ENCODE data around the gene SWI5. TPM values are rescaled to one million over a fixed set of nuclear protein-coding genes. Genes with fewer than 3 reads are reported as not detected.
"Not testable (repeated sequence)": the region's sequence is repeated elsewhere in the genome, so short reads cannot be mapped to it uniquely, and the experiment has no call there.

The SWI5 gene
- 10 to 100 TPM; 18.0 to 35.7 (median 23.4) TPM for total RNA-seq
- polyA plus RNA-seq: 10 to 100 TPM; 23.4 to 27.3 (median 24.1) TPM

- peak; percentile 100 for DNase-seq
- Histone ChIP-seq H3K9me3 (no peaks in the 10 kb centered on the region), H3K27ac (peak within 1 kb of the TSS; percentile 88 to 90 (median 90)), H3K4me1 (peaks cover 0 to 36% (median 24%) of the 10 kb centered on the region in 4 donors), H3K27me3 (no peaks in the 10 kb centered on the region), H3K36me3 (peaks cover 0 to 29% (median 10%) of the 10 kb centered on the region in 4 donors), H3K4me3 (peak within 1 kb of the TSS; percentile 75 to 93 (median 78))
- 0 to 1% methylated on average over 38 of the region's 38 CpGs for WGBS, 2 donors
- intact Hi-C loops (cut with DNase I): loop anchor here (5.0 kb wide), 2 partner anchors 46 to 84 kb away; partner anchors contain the start of genes CIZ1, COQ4 and TRUB2
- peak; percentile 95 to 97 (median 96) for TF ChIP-seq POLR2AphosphoS5 (IDR thresholded peaks at IDR 0.05)
- TF ChIP-seq POLR2A (IDR thresholded peaks at IDR 0.05): peak; percentile 89 to 97
- peak in 1 of 4 donors; percentile 30 for TF ChIP-seq EP300 (IDR thresholded peaks at IDR 0.05)
- no peak for TF ChIP-seq CTCF (IDR thresholded peaks at IDR 0.05)
Observed at GRCh38 chr9:128276008-128276573, at the start of gene SWI5. Gene SWI5 (plus strand): TSS chr9:128276276.

GRCh38 chr9:128226412-128226801 lies 49.7 kb upstream of the SWI5 start:
- Histone ChIP-seq H3K9me3 (no peaks in the 10 kb centered on the region), H3K36me3 (no peaks in the 10 kb centered on the region), H3K4me3 (no peak overlapping the region), H3K27ac (no peak overlapping the region), H3K27me3 (no peaks in the 10 kb centered on the region), H3K4me1 (no peaks in the 10 kb centered on the region)
- TF ChIP-seq CTCF (IDR thresholded peaks at IDR 0.05): no peak
- no peak for TF ChIP-seq EP300 (IDR thresholded peaks at IDR 0.05)
- no peak for TF ChIP-seq POLR2AphosphoS5 (IDR thresholded peaks at IDR 0.05)
- TF ChIP-seq POLR2A (IDR thresholded peaks at IDR 0.05): no peak
- WGBS, 2 donors: 80 to 88% methylated on average over 5 of the region's 5 CpGs
- DNase-seq: no peak
- intact Hi-C loops (cut with DNase I): no loop called here

- H3K9me3 ChIP-seq; H3K4me3 ChIP-seq; H3K27me3 ChIP-seq; intact Hi-C loops (cut with DNase I); DNase-seq; H3K27ac ChIP-seq; H3K36me3 ChIP-seq; H3K4me1 ChIP-seq: not testable (repeated sequence)
- WGBS, 2 donors: 60 to 86% methylated on average over 7 of the region's 7 CpGs
Observed at GRCh38 chr9:128230897-128231296, 45.2 kb upstream of the SWI5 start.

GRCh38 chr9:128231638-128232527 lies 44.2 kb upstream of the SWI5 start:
- no peaks in the 10 kb centered on the region for H3K4me1 ChIP-seq
- H3K27me3 ChIP-seq: no peaks in the 10 kb centered on the region
- peak; percentile 77 for DNase-seq
- peak overlapping the region in 1 of 4 donors; percentile 27 for H3K27ac ChIP-seq
- intact Hi-C loops (cut with DNase I): no loop called here
- H3K36me3 ChIP-seq: no peaks in the 10 kb centered on the region
- no peak overlapping the region for H3K4me3 ChIP-seq
- 63 to 77% methylated on average over 16 of the region's 16 CpGs for WGBS, 2 donors
- no peak for TF ChIP-seq POLR2A (IDR thresholded peaks at IDR 0.05)
- no peak for TF ChIP-seq EP300 (IDR thresholded peaks at IDR 0.05)
- no peak for TF ChIP-seq POLR2AphosphoS5 (IDR thresholded peaks at IDR 0.05)
- H3K9me3 ChIP-seq: no peaks in the 10 kb centered on the region

GRCh38 chr9:128232528-128233428 lies 43.3 kb upstream of the SWI5 start:
- Histone ChIP-seq H3K36me3 (no peaks in the 10 kb centered on the region), H3K4me1 (no peaks in the 10 kb centered on the region), H3K4me3 (no peak overlapping the region), H3K27me3 (no peaks in the 10 kb centered on the region), H3K27ac (peak overlapping the region in 1 of 4 donors; percentile 27), H3K9me3 (no peaks in the 10 kb centered on the region)
- intact Hi-C loops (cut with DNase I): no loop called here
- 82 to 84% methylated on average over 22 of the region's 22 CpGs for WGBS, 2 donors
- no peak for DNase-seq
- TF ChIP-seq CTCF (IDR thresholded peaks at IDR 0.05): no peak
- TF ChIP-seq POLR2AphosphoS5 (IDR thresholded peaks at IDR 0.05): no peak
- TF ChIP-seq POLR2A (IDR thresholded peaks at IDR 0.05): no peak
- TF ChIP-seq EP300 (IDR thresholded peaks at IDR 0.05): no peak
